Activated CD8-positive, alpha-beta memory T cell treated with anti-CD3 and anti-CD28 coated beads for 24 hours (primary cell): Measurements from ENCODE around the gene PLEKHD1.
A peak's percentile ranks its signal among the peaks of the same experiment; 100 is the strongest.

ENCODE experiments used
- DNase-seq: peaks from one replicate; pipeline ENCODE4 v3.0.0-alpha.2; 2020

PLEKHD1 gene

GRCh38 chr14:69519204-69520100 is 34.9 kb downstream of the PLEKHD1 start:
- DNase-seq, result no peak

GRCh38 chr14:69522026-69522425 is 37.5 kb downstream of the PLEKHD1 start:
- no peak for DNase-seq

- no peak for DNase-seq
Observed at GRCh38 chr14:69525896-69526295, 41.4 kb downstream of the PLEKHD1 start.

GRCh38 chr14:69527635-69528034 is 43.1 kb downstream of the PLEKHD1 start:
- DNase-seq, result no peak

GRCh38 chr14:69528143-69528542 is 43.6 kb downstream of the PLEKHD1 start:
- DNase-seq, result no peak

- no peak for DNase-seq
Observed at GRCh38 chr14:69528930-69529329, 44.4 kb downstream of the PLEKHD1 start.

GRCh38 chr14:69529563-69529962 is 45.0 kb downstream of the PLEKHD1 start:
- no peak for DNase-seq

GRCh38 chr14:69530095-69530494 is 45.6 kb downstream of the PLEKHD1 start:
- DNase-seq, result no peak

GRCh38 chr14:69531135-69531534 is 46.6 kb downstream of the PLEKHD1 start:
- DNase-seq, result no peak

- DNase-seq, result no peak
Observed at GRCh38 chr14:69532561-69533340, 48.2 kb downstream of the PLEKHD1 start.

GRCh38 chr14:69535230-69535848 is 50.8 kb downstream of the PLEKHD1 start:
- no peak for DNase-seq

GRCh38 chr14:69536971-69537370 is 52.4 kb downstream of the PLEKHD1 start:
- DNase-seq, result no peak

GRCh38 chr14:69537900-69538299 is 53.4 kb downstream of the PLEKHD1 start:
- no peak for DNase-seq

- DNase-seq, result no peak
Observed at GRCh38 chr14:69538766-69539165, 54.2 kb downstream of the PLEKHD1 start.

- no peak for DNase-seq
Observed at GRCh38 chr14:69539631-69540410, 55.3 kb downstream of the PLEKHD1 start.

- no peak for DNase-seq
Observed at GRCh38 chr14:69540654-69541335, 56.3 kb downstream of the PLEKHD1 start.

GRCh38 chr14:69542311-69542710 is 57.8 kb downstream of the PLEKHD1 start:
- DNase-seq, result no peak

- DNase-seq, result peak; percentile 56
Observed at GRCh38 chr14:69543341-69544115, 59.0 kb downstream of the PLEKHD1 start.

- DNase-seq, result peak; percentile 62
Observed at GRCh38 chr14:69547701-69548348, 63.3 kb downstream of the PLEKHD1 start.

GRCh38 chr14:69548566-69548965 is 64.0 kb downstream of the PLEKHD1 start:
- no peak for DNase-seq

- DNase-seq, result no peak
Observed at GRCh38 chr14:69551511-69551910, 67.0 kb downstream of the PLEKHD1 start.
